K562 (cell line): ENCODE measurements around the gene ZNF837. TPM values are rescaled to one million over a fixed set of nuclear protein-coding genes. Genes with fewer than 3 reads are reported as not detected.

Experiments
- ATAC-seq: fragments of 200-7000 bp; cut with Tn5 transposase; 3 replicates; pipeline ENCODE4 v1.9.1; 2020; ENCODE audit warnings: moderate library complexity
- BruUV-seq: library from RNA; stranded (reverse); fragments of 400-500 nt; replicated peaks from 2 replicates; lab custom pipeline; 2021; lab: Mats Ljungman, UMichigan
- CTCF ChIA-PET: fragments of 300-600 bp; formaldehyde crosslinking; extraction: SDS; loops from one replicate; lab custom pipeline; 2021; ENCODE audit warnings: low intra/inter-chr PET ratio; lab: Yijun Ruan, JAX
- POLR2A ChIA-PET: fragments of 300-600, 350-650 bp; sonication (Branson Sonifier 250); formaldehyde crosslinking; extraction: SDS; loops from one replicate; lab custom pipeline; 2021; ENCODE audit warnings: antibody characterized with exemption, inconsistent platforms; lab: Yijun Ruan, JAX
- DNase-seq, 4 experiments: peaks; one replicate each; pipeline versions ENCODE4 v3.0.0 to v3.0.0-alpha.2; 2011 to 2018; ENCODE audit warnings: low spot score in 3 of 4, mixed read lengths in 3 of 4; ENCODE audit errors: extremely low read depth in 1 of 4
- FAIRE-seq: peaks from 2 replicates; lab custom pipeline; 2011; peaks lifted over from hg19 to GRCh38; lab: Jason Lieb, UNC
- H2AFZ ChIP-seq: 2 replicates; pipeline ENCODE4 v1.6.0; 2011; ENCODE audit warnings: low read depth, low read length, control low read depth, inconsistent platforms
- H3K27ac ChIP-seq: fragments of 200-600 bp; 3 replicates; pipeline ENCODE4 v1.8.0; 2011; ENCODE audit warnings: low read depth, mild to moderate bottlenecking, control low read depth, inconsistent platforms, low read length, moderate library complexity, mixed read lengths; ENCODE audit errors: extremely low read depth
- H3K27me3 ChIP-seq, 2 experiments: fragments of 300-600 bp in 1 of 2; 2 replicates in 1 of 2; 3 replicates in 1 of 2; pipeline versions ENCODE4 v1.6.0 to v1.8.0; 2011; ENCODE audit warnings: inconsistent platforms in 2 of 2, low read length in 2 of 2, mild to moderate bottlenecking in 1 of 2, mixed read lengths in 1 of 2, moderate library complexity in 1 of 2; ENCODE audit not compliant: control insufficient read depth in 2 of 2, insufficient read depth in 2 of 2
- H3K36me3 ChIP-seq: fragments of 300-600 bp; 3 replicates; pipeline ENCODE4 v1.8.0; 2011; ENCODE audit warnings: mild to moderate bottlenecking, low read length, inconsistent platforms; ENCODE audit not compliant: control insufficient read depth, insufficient read depth
- H3K4me1 ChIP-seq, 2 experiments: fragments of 200-600 bp in 1 of 2; replicated peaks in 1 of 2; 2 replicates in 1 of 2; 3 replicates in 1 of 2; pipeline versions ENCODE4 v1.5.1 to v1.8.0; 2011; ENCODE audit warnings: inconsistent platforms in 2 of 2, low read length in 2 of 2, mild to moderate bottlenecking in 1 of 2, mixed read lengths in 1 of 2, moderate library complexity in 1 of 2; ENCODE audit not compliant: control insufficient read depth in 2 of 2, insufficient read depth in 2 of 2
- H3K4me2 ChIP-seq: 2 replicates; pipeline ENCODE4 v1.6.1; 2011; ENCODE audit warnings: low read length, control low read depth, inconsistent platforms, mixed read lengths; ENCODE audit not compliant: insufficient read depth
- H3K4me3 ChIP-seq: fragments of 200-600 bp; sonication (generic), shearing (Covaris generic); 2 replicates; pipeline ENCODE4 v1.5.1; 2016; ENCODE audit warnings: control low read depth, inconsistent platforms
- H3K79me2 ChIP-seq: fragments of 200-600 bp; 3 replicates; pipeline ENCODE4 v1.8.0; 2011; ENCODE audit warnings: low read length, inconsistent platforms; ENCODE audit not compliant: control insufficient read depth, insufficient read depth
- H3K9ac ChIP-seq, 2 experiments: 2 replicates each; pipeline versions ENCODE4 v1.6.0 to v1.6.1; 2011; ENCODE audit warnings: low read depth in 2 of 2, low read length in 2 of 2, control low read depth in 1 of 2, inconsistent platforms in 1 of 2, mild to moderate bottlenecking in 1 of 2, mixed read lengths in 1 of 2; ENCODE audit not compliant: insufficient read depth in 1 of 2
- H3K9me1 ChIP-seq: one replicate; pipeline ENCODE4 v1.6.0; 2011; ENCODE audit warnings: inconsistent platforms, mild to moderate bottlenecking, low read length, moderate library complexity; ENCODE audit not compliant: control insufficient read depth, insufficient read depth
- H3K9me3 ChIP-seq: replicated peaks from 2 replicates; pipeline ENCODE4 v1.5.1; 2011; ENCODE audit warnings: low read depth, low read length, inconsistent platforms; ENCODE audit not compliant: control insufficient read depth, insufficient read depth
- H4K20me1 ChIP-seq: replicated peaks from 2 replicates; pipeline ENCODE4 v1.6.1; 2011; ENCODE audit warnings: low read length, inconsistent platforms, mixed read lengths; ENCODE audit not compliant: control insufficient read depth, insufficient read depth
- CREM ChIP-seq: IDR thresholded peaks from 2 replicates; pipeline ENCODE4 v1.6.1; 2014; ENCODE audit warnings: antibody characterized with exemption, low read depth
- DACH1 ChIP-seq: fragments of 450-650 bp; IDR thresholded peaks from 2 replicates; pipeline ENCODE4 v1.6.1; 2018; ENCODE audit not compliant: partially characterized antibody
- LARP7 ChIP-seq: fragments of 450-650 bp; IDR thresholded peaks from 2 replicates; pipeline ENCODE4 v1.6.1; 2016
- LCOR ChIP-seq: sonication (generic); formaldehyde crosslinking; IDR thresholded peaks from 2 replicates; pipeline ENCODE4 v1.8.0; 2022; ENCODE audit warnings: mild to moderate bottlenecking, missing genetic modification reagents
- NCOA4 ChIP-seq: fragments of 450-650 bp; IDR thresholded peaks from 2 replicates; pipeline ENCODE4 v1.6.1; 2018; ENCODE audit warnings: mild to moderate bottlenecking; ENCODE audit not compliant: partially characterized antibody
- OTX1 ChIP-seq: fragments of 450-650 bp; formaldehyde crosslinking; IDR thresholded peaks from 2 replicates; pipeline ENCODE4 v1.4.0; 2022; ENCODE audit warnings: mild to moderate bottlenecking
- RNF2 ChIP-seq: sonication (generic); IDR thresholded peaks from 2 replicates; pipeline ENCODE4 v1.6.1; 2016
- SIN3A ChIP-seq, 2 experiments: fragments of 150-350 bp in 1 of 2; IDR thresholded peaks; 2 replicates each; pipeline ENCODE4 v1.6.1; 2011 to 2016; ENCODE audit warnings: borderline replicate concordance in 2 of 2, low read depth in 2 of 2, low read length in 2 of 2, mild to moderate bottlenecking in 2 of 2, moderate library complexity in 2 of 2; ENCODE audit not compliant: control insufficient read depth in 1 of 2
- SNIP1 ChIP-seq: fragments of 450-650 bp; IDR thresholded peaks from 2 replicates; pipeline ENCODE4 v1.7.1; 2017; ENCODE audit warnings: low read depth, mild to moderate bottlenecking
- TEAD4 ChIP-seq, 2 experiments: sonication (generic) in 1 of 2; formaldehyde crosslinking in 1 of 2; IDR thresholded peaks; 2 replicates each; pipeline versions ENCODE4 v1.6.1 to v1.8.0; 2012 to 2022; ENCODE audit warnings: borderline replicate concordance in 1 of 2, inconsistent platforms in 1 of 2, low read length in 1 of 2, mild to moderate bottlenecking in 1 of 2, missing genetic modification reagents in 1 of 2
- ZFX ChIP-seq: sonication (generic); formaldehyde crosslinking; IDR thresholded peaks from 2 replicates; pipeline ENCODE4 v1.8.0; 2022; ENCODE audit warnings: mild to moderate bottlenecking, missing genetic modification reagents, moderate library complexity
- ZNF12 ChIP-seq: sonication (generic); formaldehyde crosslinking; IDR thresholded peaks from 2 replicates; pipeline ENCODE4 v1.4.0; 2020; ENCODE audit warnings: mild to moderate bottlenecking, missing genetic modification reagents
- ZNF197 ChIP-seq: fragments of 200-800 bp; sonication (Bioruptor generic); IDR thresholded peaks from 2 replicates; pipeline ENCODE4 v1.6.1; 2016; ENCODE audit warnings: low read depth, missing genetic modification characterization, missing compliant biosample characterization
- ZNF766 ChIP-seq: fragments of 200-800 bp; sonication (Bioruptor generic); conservative IDR thresholded peaks from 2 replicates; pipeline ENCODE4 v1.6.1; 2016; ENCODE audit warnings: missing genetic modification characterization, missing compliant biosample characterization
- WGBS: fragments of 100-300 bp; shearing (Covaris generic); methylation state at CpG from one replicate; pipeline ENCODE4 v1.1.6; 2016; ENCODE audit warnings: low coverage, mixed read lengths; ENCODE audit not compliant: insufficient coverage; ENCODE audit errors: missing lambda C conversion rate; 5-methylcytosine and 5-hydroxymethylcytosine counted together
- in situ Hi-C: fragments of 300-500 bp; cut with MboI; formaldehyde crosslinking; loops from 4 replicates; pipeline ENCODE4 v1.15.0; 2018; ENCODE audit warnings: inconsistent platforms, mixed read lengths
- intact Hi-C: fragments of 100-400 bp; cut with micrococcal nuclease; formaldehyde crosslinking; loops from 2 replicates; pipeline ENCODE4 v1.14.2; 2022
- polyA plus RNA-seq, 8 experiments: library from polyadenylated mRNA; depleted of rRNA in 4 of 8; stranded (reverse) in 5 of 8; unstranded in 3 of 8; fragments of >200 nt; fragmentation: Nextera tagmentation in 2 of 8; fragmentation: Illumina TruSeq in 1 of 8; extraction: Ambion mirVana in 2 of 8; extraction: Trizol in 1 of 8; gene quantifications; 2 replicates each; pipeline versions ENCODE4 v1.2.1 to v1.2.3, GENCODE V29; 2011 to 2014; ENCODE audit warnings: inconsistent platforms in 1 of 8, missing spikeins in 1 of 8
- total RNA-seq, 7 experiments: library from RNA; depleted of rRNA in 6 of 7; stranded (reverse); fragments of >200 nt in 6 of 7; fragmentation: Illumina TruSeq in 2 of 7; extraction: Trizol in 2 of 7; gene quantifications; 2 replicates each; pipeline versions ENCODE4 v1.2.1 to v1.2.3, GENCODE V29; 2011 to 2021; ENCODE audit warnings: low replicate concordance in 1 of 7
- TF ChIP-seq, protein P1 (sequence below): sonication (generic); formaldehyde crosslinking; IDR thresholded peaks from 2 replicates; pipeline ENCODE4 v1.8.1; 2023; ENCODE audit warnings: missing genetic modification reagents, mild to moderate bottlenecking, borderline replicate concordance
- TF ChIP-seq, protein P2 (sequence below), 3 experiments: fragments of 200-800 bp in 1 of 3; sonication (Bioruptor generic) in 1 of 3; sonication (generic) in 1 of 3; formaldehyde crosslinking in 1 of 3; IDR thresholded peaks; 2 replicates each; pipeline versions ENCODE4 v1.6.1 to v1.8.0; 2016 to 2022; ENCODE audit warnings: mild to moderate bottlenecking in 2 of 3, missing compliant biosample characterization in 2 of 3, missing genetic modification characterization in 2 of 3, missing genetic modification reagents in 1 of 3

ZNF837 gene
- total and polyA plus RNA-seq, 9 of the 15 experiments (the other 6 are each of a cell fraction or from before 2014, with no cell fraction given) = 0.11 to 2.1 (median 0.57) TPM; not detected in 4

DNA sequence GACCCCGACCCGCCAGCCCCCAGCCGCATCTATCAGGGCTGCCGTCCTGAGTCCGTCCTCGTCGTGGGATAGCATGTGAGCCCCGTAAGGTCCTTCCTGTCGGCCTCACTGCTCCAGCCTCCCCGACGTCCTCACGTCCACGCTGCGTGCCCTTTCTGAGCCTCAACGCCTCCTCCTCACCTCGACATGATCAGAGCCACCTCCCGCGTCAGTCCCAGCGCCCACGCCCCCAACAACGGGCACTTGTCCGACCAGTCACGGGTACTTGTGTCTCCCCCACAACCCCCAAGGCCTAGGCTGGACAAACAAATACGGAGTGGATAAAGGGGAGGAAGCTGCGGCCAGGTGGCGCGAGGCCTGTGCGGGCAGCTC, 18.9 kb downstream of the ZNF837 start:
- Histone ChIP-seq H3K27me3 (no peaks in the 10 kb centered on the region), H2AFZ (peak overlapping the region; percentile 92), H3K4me2 (peak overlapping the region; percentile 97), H3K9me1 (no peaks in the 10 kb centered on the region), H3K27ac (peak overlapping the region; percentile 97), H3K9ac (peak overlapping the region; percentile 97 to 99), H3K4me3 (peak overlapping the region; percentile 65), H4K20me1 (no peaks in the 10 kb centered on the region), H3K36me3 (no peaks in the 10 kb centered on the region), H3K9me3 (no peaks in the 10 kb centered on the region), H3K79me2 (peaks cover 7% of the 10 kb centered on the region; the same call in 1 of the 3 replicates), H3K4me1 (peaks cover 7 to 41% of the 10 kb centered on the region in 2 experiments; a peak in 3 of 5 replicates)
- BruUV-seq = no TSS peak
- POLR2A ChIA-PET = interaction anchor here (0.7 to 1.9 kb wide), 11 partner anchors 9 to 133 kb away, joined by 3 to 20 read pairs (median 5); partner anchors contain the start of genes RPS5, ZNF544 and ZSCAN22
- ATAC-seq (peak; percentile 60), FAIRE-seq (no peak), DNase-seq (peak; percentile 64 to 69 (median 66))
- CTCF ChIA-PET = no interaction called here
- in situ Hi-C loops = no loop called here
- WGBS = 8% methylated on average over 26 of the region's 28 CpGs
- intact Hi-C loops = loop anchor here (2.0 kb wide), 2 partner anchors 19 to 57 kb away; partner anchors contain the start of genes ERVK3-1 and ZNF837
- TF ChIP-seq RNF2 = peak; percentile 1; the same call in 1 of the 2 replicates
- TF ChIP-seq OTX1 (CRISPR knock-in tag) = peak; percentile 55; the same call in 1 of the 2 replicates
- TF ChIP-seq, protein P1, sequence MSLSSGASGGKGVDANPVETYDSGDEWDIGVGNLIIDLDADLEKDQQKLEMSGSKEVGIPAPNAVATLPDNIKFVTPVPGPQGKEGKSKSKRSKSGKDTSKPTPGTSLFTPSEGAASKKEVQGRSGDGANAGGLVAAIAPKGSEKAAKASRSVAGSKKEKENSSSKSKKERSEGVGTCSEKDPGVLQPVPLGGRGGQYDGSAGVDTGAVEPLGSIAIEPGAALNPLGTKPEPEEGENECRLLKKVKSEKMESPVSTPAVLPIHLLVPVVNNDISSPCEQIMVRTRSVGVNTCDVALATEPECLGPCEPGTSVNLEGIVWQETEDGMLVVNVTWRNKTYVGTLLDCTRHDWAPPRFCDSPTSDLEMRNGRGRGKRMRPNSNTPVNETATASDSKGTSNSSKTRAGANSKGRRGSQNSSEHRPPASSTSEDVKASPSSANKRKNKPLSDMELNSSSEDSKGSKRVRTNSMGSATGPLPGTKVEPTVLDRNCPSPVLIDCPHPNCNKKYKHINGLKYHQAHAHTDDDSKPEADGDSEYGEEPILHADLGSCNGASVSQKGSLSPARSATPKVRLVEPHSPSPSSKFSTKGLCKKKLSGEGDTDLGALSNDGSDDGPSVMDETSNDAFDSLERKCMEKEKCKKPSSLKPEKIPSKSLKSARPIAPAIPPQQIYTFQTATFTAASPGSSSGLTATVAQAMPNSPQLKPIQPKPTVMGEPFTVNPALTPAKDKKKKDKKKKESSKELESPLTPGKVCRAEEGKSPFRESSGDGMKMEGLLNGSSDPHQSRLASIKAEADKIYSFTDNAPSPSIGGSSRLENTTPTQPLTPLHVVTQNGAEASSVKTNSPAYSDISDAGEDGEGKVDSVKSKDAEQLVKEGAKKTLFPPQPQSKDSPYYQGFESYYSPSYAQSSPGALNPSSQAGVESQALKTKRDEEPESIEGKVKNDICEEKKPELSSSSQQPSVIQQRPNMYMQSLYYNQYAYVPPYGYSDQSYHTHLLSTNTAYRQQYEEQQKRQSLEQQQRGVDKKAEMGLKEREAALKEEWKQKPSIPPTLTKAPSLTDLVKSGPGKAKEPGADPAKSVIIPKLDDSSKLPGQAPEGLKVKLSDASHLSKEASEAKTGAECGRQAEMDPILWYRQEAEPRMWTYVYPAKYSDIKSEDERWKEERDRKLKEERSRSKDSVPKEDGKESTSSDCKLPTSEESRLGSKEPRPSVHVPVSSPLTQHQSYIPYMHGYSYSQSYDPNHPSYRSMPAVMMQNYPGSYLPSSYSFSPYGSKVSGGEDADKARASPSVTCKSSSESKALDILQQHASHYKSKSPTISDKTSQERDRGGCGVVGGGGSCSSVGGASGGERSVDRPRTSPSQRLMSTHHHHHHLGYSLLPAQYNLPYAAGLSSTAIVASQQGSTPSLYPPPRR (CRISPR knock-in tag) = 0 out of 2 replicates have a peak, but pooled peaks have one; percentile 86
- peak; percentile 66; the same call in 1 of the 2 replicates for TF ChIP-seq LARP7
- TF ChIP-seq ZNF766 (CRISPR knock-in tag) = 0 out of 2 replicates have a peak, but pooled peaks have one; percentile 27
- no peak for TF ChIP-seq ZFX
- TF ChIP-seq DACH1 = peak; percentile 15
- TF ChIP-seq TEAD4 (IDR thresholded peaks at IDR 0.05; ENCODE audit: low read length) = peak; percentile 11; the same call in 1 of the 2 replicates
- no peak for TF ChIP-seq TEAD4 (CRISPR knock-in tag; IDR thresholded peaks at IDR 0.05; ENCODE audit: borderline replicate concordance)
- TF ChIP-seq LCOR = 0 out of 2 replicates have a peak, but pooled peaks have one; percentile 44
- TF ChIP-seq, protein P2, sequence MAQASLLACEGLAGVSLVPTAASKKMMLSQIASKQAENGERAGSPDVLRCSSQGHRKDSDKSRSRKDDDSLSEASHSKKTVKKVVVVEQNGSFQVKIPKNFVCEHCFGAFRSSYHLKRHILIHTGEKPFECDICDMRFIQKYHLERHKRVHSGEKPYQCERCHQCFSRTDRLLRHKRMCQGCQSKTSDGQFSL (CRISPR knock-in tag; IDR thresholded peaks at IDR 0.05) = no peak
- TF ChIP-seq, protein P2 (tag; IDR thresholded peaks at IDR 0.05) = peak in 1 of 2 experiments; percentile 28; a peak in 1 of 4 replicates
- TF ChIP-seq ZNF12 (CRISPR knock-in tag) = peak; percentile 71
- no peak for TF ChIP-seq SNIP1
- peak in 1 of 2 experiments; percentile 14; a peak in 1 of 4 replicates for TF ChIP-seq SIN3A (IDR thresholded peaks at IDR 0.05; ENCODE audit: borderline replicate concordance in 2 of 2, control insufficient read depth in 1 of 2, low read depth in 2 of 2, low read length in 2 of 2)
- no peak for TF ChIP-seq NCOA4
- TF ChIP-seq CREM = peak; percentile 60
- no peak for TF ChIP-seq ZNF197 (CRISPR knock-in tag)
